ENCODE results near the gene FMN2. TPM values are rescaled to one million over a fixed set of nuclear protein-coding genes. Genes with fewer than 3 reads are reported as not detected.
"Not testable (repeated sequence)": the region's sequence is repeated elsewhere in the genome, so short reads cannot be mapped to it uniquely, and the experiment has no call there.

Gene FMN2
- total RNA-seq, 2 donors from 2014 or later, result 26.9 to 27.2 TPM

DNA sequence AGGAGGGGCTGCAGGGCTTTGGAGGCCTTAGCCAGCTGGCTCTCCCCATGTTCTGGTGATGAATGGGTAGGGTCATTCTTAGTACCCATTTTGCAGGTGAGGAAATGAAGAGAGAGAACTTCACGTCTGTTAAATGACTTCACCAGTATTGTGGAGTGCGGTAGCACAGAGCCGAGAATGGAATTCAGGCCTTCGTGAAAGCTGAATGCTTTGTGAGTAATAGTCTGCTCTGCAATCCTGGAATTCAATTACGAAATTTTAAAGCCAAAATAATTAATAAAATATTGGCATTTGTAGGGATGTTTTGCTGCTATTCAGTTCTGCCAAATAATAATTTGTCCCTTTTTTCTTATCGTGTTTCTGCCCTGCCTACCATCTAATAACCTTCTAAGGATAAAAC lies 322.6 kb downstream of the FMN2 start:
- H3K27ac Mint-ChIP-seq, result peak overlapping the region; percentile 6
- Histone ChIP-seq H3K9ac (ENCODE audit: extremely low read depth, low read length, poor library complexity, severe bottlenecking) (no peak overlapping the region), H3K9me3 (ENCODE audit: control insufficient read depth, low read length) (no peaks in the 10 kb centered on the region), H3K4me3 (ENCODE audit: low read length) (no peak overlapping the region), H3K27ac (ENCODE audit: low read depth, low read length) (no peak overlapping the region), H3K4me1 (ENCODE audit: control insufficient read depth, insufficient read depth, low read length) (no peaks in the 10 kb centered on the region), H3K36me3 (ENCODE audit: control insufficient read depth, insufficient read depth, low read length) (peaks cover 16% of the 10 kb centered on the region), H3K27me3 (ENCODE audit: control insufficient read depth, insufficient read depth, low read length, poor library complexity, severe bottlenecking) (no peaks in the 10 kb centered on the region)
- H3K27me3 Mint-ChIP-seq (ENCODE audit: insufficient read depth), result no peaks in the 10 kb centered on the region
- no peak for TF ChIP-seq CTCF (conservative IDR thresholded peaks at IDR 0.05)
- DNase-seq, result no peak
- H3K9me3 Mint-ChIP-seq, result no peaks in the 10 kb centered on the region
- no peaks in the 10 kb centered on the region for H3K4me1 Mint-ChIP-seq
- peaks cover 15% of the 10 kb centered on the region for H3K36me3 Mint-ChIP-seq (ENCODE audit: low read depth)
- 97 to 100% methylated on average over 4 to 6 of the region's 6 CpGs for WGBS, 2 experiments (ENCODE audit: insufficient coverage in 1 of 2, insufficient read length in 1 of 2)
- no peak overlapping the region for H3K4me3 Mint-ChIP-seq

DNA sequence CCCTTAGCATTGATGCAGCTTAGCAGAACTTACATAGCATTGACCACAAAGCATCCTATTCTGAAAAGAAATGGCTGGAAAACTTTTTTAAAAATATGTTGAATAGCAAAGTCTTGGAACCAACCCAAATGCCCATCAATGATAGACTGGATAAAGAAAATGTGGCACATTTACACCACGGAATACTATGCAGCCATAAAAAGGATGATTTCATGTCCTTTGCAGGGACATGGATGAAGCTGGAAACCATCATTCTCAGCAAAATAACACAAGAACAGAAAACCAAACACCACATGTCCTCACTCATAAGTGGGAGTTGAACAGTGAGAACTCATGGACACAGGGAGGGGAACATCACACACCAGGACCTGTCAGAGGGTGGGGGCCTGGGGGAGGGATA lies 323.3 kb downstream of the FMN2 start:
- not testable (repeated sequence) for H3K4me1 ChIP-seq (ENCODE audit: control insufficient read depth, insufficient read depth, low read length); H3K9ac ChIP-seq (ENCODE audit: extremely low read depth, low read length, poor library complexity, severe bottlenecking); H3K27ac Mint-ChIP-seq; DNase-seq; H3K9me3 ChIP-seq (ENCODE audit: control insufficient read depth, low read length); H3K27me3 ChIP-seq (ENCODE audit: control insufficient read depth, insufficient read depth, low read length, poor library complexity, severe bottlenecking); H3K4me3 Mint-ChIP-seq; H3K27ac ChIP-seq (ENCODE audit: low read depth, low read length); H3K9me3 Mint-ChIP-seq; H3K4me1 Mint-ChIP-seq; H3K27me3 Mint-ChIP-seq (ENCODE audit: insufficient read depth); H3K4me3 ChIP-seq (ENCODE audit: low read length)
- peaks cover 15% of the 10 kb centered on the region for H3K36me3 Mint-ChIP-seq (ENCODE audit: low read depth)
- WGBS, 2 experiments (ENCODE audit: insufficient coverage in 1 of 2, insufficient read length in 1 of 2), result 89 to 100% methylated on average over 1 of the region's 1 CpG
- peaks cover 16% of the 10 kb centered on the region for H3K36me3 ChIP-seq (ENCODE audit: control insufficient read depth, insufficient read depth, low read length)

GRCh38 chr1:240415532-240415931 lies 323.8 kb downstream of the FMN2 start:
- Mint-ChIP-seq H3K27ac (no peak overlapping the region), H3K27me3 (ENCODE audit: insufficient read depth) (no peaks in the 10 kb centered on the region), H3K9me3 (no peaks in the 10 kb centered on the region), H3K4me3 (no peak overlapping the region), H3K4me1 (peaks cover 3% of the 10 kb centered on the region), H3K36me3 (ENCODE audit: low read depth) (peaks cover 15% of the 10 kb centered on the region)
- Histone ChIP-seq H3K4me3 (ENCODE audit: low read length) (no peak overlapping the region), H3K27me3 (ENCODE audit: control insufficient read depth, insufficient read depth, low read length, poor library complexity, severe bottlenecking) (no peaks in the 10 kb centered on the region), H3K27ac (ENCODE audit: low read depth, low read length) (no peak overlapping the region), H3K9me3 (ENCODE audit: control insufficient read depth, low read length) (no peaks in the 10 kb centered on the region), H3K36me3 (ENCODE audit: control insufficient read depth, insufficient read depth, low read length) (peaks cover 16% of the 10 kb centered on the region), H3K9ac (ENCODE audit: extremely low read depth, low read length, poor library complexity, severe bottlenecking) (no peak overlapping the region), H3K4me1 (ENCODE audit: control insufficient read depth, insufficient read depth, low read length) (no peaks in the 10 kb centered on the region)
- no peak for DNase-seq
- no peak for TF ChIP-seq CTCF (conservative IDR thresholded peaks at IDR 0.05)
- WGBS, 2 experiments (ENCODE audit: insufficient coverage in 1 of 2, insufficient read length in 1 of 2), result 97 to 100% methylated on average over 1 to 3 of the region's 4 CpGs

GRCh38 chr1:240417317-240417716 lies 325.6 kb downstream of the FMN2 start:
- H3K36me3 Mint-ChIP-seq (ENCODE audit: low read depth), result peaks cover 17% of the 10 kb centered on the region
- H3K27ac Mint-ChIP-seq, result no peak overlapping the region
- H3K27ac ChIP-seq (ENCODE audit: low read depth, low read length), result no peak overlapping the region
- H3K4me3 Mint-ChIP-seq, result no peak overlapping the region
- H3K9me3 Mint-ChIP-seq, result no peaks in the 10 kb centered on the region
- no peak overlapping the region for H3K9ac ChIP-seq (ENCODE audit: extremely low read depth, low read length, poor library complexity, severe bottlenecking)
- DNase-seq, result no peak
- H3K9me3 ChIP-seq (ENCODE audit: control insufficient read depth, low read length), result no peaks in the 10 kb centered on the region
- H3K4me1 Mint-ChIP-seq, result peaks cover 3% of the 10 kb centered on the region
- 57 to 77% methylated on average over 1 to 2 of the region's 2 CpGs for WGBS, 2 experiments (ENCODE audit: insufficient coverage in 1 of 2, insufficient read length in 1 of 2)
- no peaks in the 10 kb centered on the region for H3K27me3 Mint-ChIP-seq (ENCODE audit: insufficient read depth)
- H3K4me3 ChIP-seq (ENCODE audit: low read length), result no peak overlapping the region
- H3K27me3 ChIP-seq (ENCODE audit: control insufficient read depth, insufficient read depth, low read length, poor library complexity, severe bottlenecking), result no peaks in the 10 kb centered on the region
- peaks cover 11% of the 10 kb centered on the region for H3K36me3 ChIP-seq (ENCODE audit: control insufficient read depth, insufficient read depth, low read length)
- no peak for TF ChIP-seq CTCF (conservative IDR thresholded peaks at IDR 0.05)
- H3K4me1 ChIP-seq (ENCODE audit: control insufficient read depth, insufficient read depth, low read length), result no peaks in the 10 kb centered on the region

Measured in endodermal cell (in vitro differentiated cells).